Caco-2 (cell line): ENCODE results near the gene UBE2V1. TPM values are rescaled to one million over a fixed set of nuclear protein-coding genes. Genes with fewer than 3 reads are reported as not detected.

Source experiments
- BruUV-seq: library from RNA; stranded (reverse); fragments of 400-500 nt; replicated peaks from 2 replicates; lab custom pipeline; 2021; lab: Mats Ljungman, UMichigan
- CTCF ChIA-PET: fragments of 300-600 bp; sonication (Branson Sonifier 250); formaldehyde crosslinking; loops from one replicate; lab custom pipeline; 2022; ENCODE audit warnings: antibody characterized with exemption; lab: Charles Lee
- POLR2A ChIA-PET: fragments of 300-600 bp; sonication (Branson Sonifier 250); formaldehyde crosslinking; loops from one replicate; lab custom pipeline; 2022; ENCODE audit warnings: antibody characterized with exemption; lab: Charles Lee
- DNase-seq, 2 experiments: peaks; one replicate each; pipeline versions ENCODE4 v3.0.0 to v3.0.0-alpha.2; 2020 to 2022
- H3K27me3 ChIP-seq: replicated peaks from 2 replicates; pipeline ENCODE4 v1.6.0; 2011; ENCODE audit warnings: low read length; ENCODE audit not compliant: control insufficient read depth, insufficient read depth
- H3K36me3 ChIP-seq: 2 replicates; pipeline ENCODE4 v1.5.1; 2011; ENCODE audit warnings: low read length; ENCODE audit not compliant: control insufficient read depth, insufficient read depth
- H3K4me1 ChIP-seq: fragments of 250-450 bp; sonication (Bioruptor Pico); 2 replicates; pipeline ENCODE4 v1.5.1; 2020; ENCODE audit warnings: mild to moderate bottlenecking
- H3K4me3 ChIP-seq: 2 replicates; pipeline ENCODE4 v1.5.1; 2011; ENCODE audit warnings: low read depth, mild to moderate bottlenecking, control low read depth, low read length
- H3K9me3 ChIP-seq: fragments of 250-450 bp; sonication (Bioruptor Pico); 2 replicates; pipeline ENCODE4 v1.5.1; 2020; ENCODE audit warnings: mild to moderate bottlenecking, moderate library complexity
- H3K27ac Mint-ChIP-seq: one replicate; pipeline ENCODE4 v1.8.0; 2022; ENCODE audit warnings: mixed read lengths; ENCODE audit not compliant: unreplicated experiment
- H3K27me3 Mint-ChIP-seq: one replicate; pipeline ENCODE4 v1.8.0; 2022; ENCODE audit warnings: mixed read lengths; ENCODE audit not compliant: insufficient read depth, unreplicated experiment
- H3K36me3 Mint-ChIP-seq: one replicate; pipeline ENCODE4 v1.8.0; 2022; ENCODE audit warnings: mild to moderate bottlenecking, mixed read lengths; ENCODE audit not compliant: insufficient read depth, unreplicated experiment
- H3K4me1 Mint-ChIP-seq: one replicate; pipeline ENCODE4 v1.8.0; 2022; ENCODE audit warnings: low read depth, mixed read lengths; ENCODE audit not compliant: unreplicated experiment
- H3K4me3 Mint-ChIP-seq: one replicate; pipeline ENCODE4 v1.8.0; 2022; ENCODE audit warnings: mild to moderate bottlenecking, moderate library complexity, mixed read lengths; ENCODE audit not compliant: unreplicated experiment
- H3K9me3 Mint-ChIP-seq: one replicate; pipeline ENCODE4 v1.8.0; 2022; ENCODE audit warnings: mixed read lengths; ENCODE audit not compliant: unreplicated experiment
- intact Hi-C: fragments of 100-400 bp; cut with micrococcal nuclease; formaldehyde crosslinking; loops from one replicate; pipeline ENCODE4 v1.10.0; 2022; ENCODE audit not compliant: unreplicated experiment
- total RNA-seq: library from RNA; stranded (reverse); gene quantifications from 2 replicates; pipeline ENCODE4 v1.2.3, GENCODE V29; 2022
- TF ChIP-seq, protein P1 (sequence below), 2 experiments: fragments of 200-600 bp in 1 of 2; IDR thresholded peaks; 1 replicate in 1 of 2; 2 replicates in 1 of 2; pipeline versions ENCODE4 v1.5.1 to v1.8.0; 2011 to 2022; ENCODE audit warnings: antibody characterized with exemption in 1 of 2, control low read depth in 1 of 2, inconsistent platforms in 1 of 2, low read depth in 1 of 2, low read length in 1 of 2, mild to moderate bottlenecking in 1 of 2, moderate library complexity in 1 of 2; ENCODE audit not compliant: insufficient read depth in 1 of 2, severe bottlenecking in 1 of 2, unreplicated experiment in 1 of 2

The UBE2V1 gene
- total RNA-seq, 1 experiment from 2014 or later = 485 TPM

DNA sequence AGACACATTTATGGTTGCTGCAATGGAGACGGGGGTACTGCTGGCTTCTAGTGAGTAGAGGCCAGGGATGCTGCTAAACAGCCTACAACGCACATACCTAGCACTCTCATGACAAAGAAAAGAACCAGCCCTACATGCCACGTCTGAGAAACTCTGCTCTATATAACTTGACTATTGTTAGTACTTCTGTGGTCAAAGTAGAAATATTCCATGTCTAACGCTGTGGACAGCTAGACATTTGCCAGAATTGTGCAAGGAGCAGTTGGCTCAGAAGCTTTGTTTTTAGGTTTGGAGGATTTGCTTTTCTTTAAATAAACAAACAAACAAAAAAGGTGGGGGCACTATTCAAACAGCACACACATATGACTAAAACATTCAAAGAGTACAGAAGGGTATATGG, 20.5 kb downstream of the UBE2V1 start:
- Mint-ChIP-seq H3K9me3 (no peaks in the 10 kb centered on the region), H3K4me3 (no peak overlapping the region), H3K27ac (no peak overlapping the region), H3K4me1 (peaks cover 31% of the 10 kb centered on the region), H3K36me3 (peaks cover 92% of the 10 kb centered on the region), H3K27me3 (no peaks in the 10 kb centered on the region)
- intact Hi-C loops = no loop called here
- Histone ChIP-seq H3K4me3 (no peak overlapping the region), H3K9me3 (no peaks in the 10 kb centered on the region), H3K36me3 (peaks cover 7% of the 10 kb centered on the region), H3K4me1 (peaks cover 15% of the 10 kb centered on the region; the same call in 1 of the 2 replicates), H3K27me3 (no peaks in the 10 kb centered on the region)
- DNase-seq = peak in 1 of 2 experiments; percentile 26
- ChIA-PET POLR2A (no interaction called here), CTCF (interaction anchor here (0.5 to 1.2 kb wide), 5 partner anchors 21 to 116 kb away, joined by 4 to 7 read pairs (median 4); no protein-coding TSS in a partner anchor)
- TF ChIP-seq, protein P1, sequence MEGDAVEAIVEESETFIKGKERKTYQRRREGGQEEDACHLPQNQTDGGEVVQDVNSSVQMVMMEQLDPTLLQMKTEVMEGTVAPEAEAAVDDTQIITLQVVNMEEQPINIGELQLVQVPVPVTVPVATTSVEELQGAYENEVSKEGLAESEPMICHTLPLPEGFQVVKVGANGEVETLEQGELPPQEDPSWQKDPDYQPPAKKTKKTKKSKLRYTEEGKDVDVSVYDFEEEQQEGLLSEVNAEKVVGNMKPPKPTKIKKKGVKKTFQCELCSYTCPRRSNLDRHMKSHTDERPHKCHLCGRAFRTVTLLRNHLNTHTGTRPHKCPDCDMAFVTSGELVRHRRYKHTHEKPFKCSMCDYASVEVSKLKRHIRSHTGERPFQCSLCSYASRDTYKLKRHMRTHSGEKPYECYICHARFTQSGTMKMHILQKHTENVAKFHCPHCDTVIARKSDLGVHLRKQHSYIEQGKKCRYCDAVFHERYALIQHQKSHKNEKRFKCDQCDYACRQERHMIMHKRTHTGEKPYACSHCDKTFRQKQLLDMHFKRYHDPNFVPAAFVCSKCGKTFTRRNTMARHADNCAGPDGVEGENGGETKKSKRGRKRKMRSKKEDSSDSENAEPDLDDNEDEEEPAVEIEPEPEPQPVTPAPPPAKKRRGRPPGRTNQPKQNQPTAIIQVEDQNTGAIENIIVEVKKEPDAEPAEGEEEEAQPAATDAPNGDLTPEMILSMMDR (IDR thresholded peaks at IDR 0.05; ENCODE audit: insufficient read depth in 1 of 2, low read depth in 1 of 2, low read length in 1 of 2, severe bottlenecking in 1 of 2, unreplicated experiment in 1 of 2) = no peak
- TSS peak; percentile 5 for BruUV-seq

- no peak overlapping the region for H3K4me3 ChIP-seq
- Mint-ChIP-seq H3K4me1 (peaks cover 32% of the 10 kb centered on the region), H3K9me3 (no peaks in the 10 kb centered on the region), H3K36me3 (peaks cover 92% of the 10 kb centered on the region), H3K4me3 (no peak overlapping the region), H3K27ac (no peak overlapping the region), H3K27me3 (no peaks in the 10 kb centered on the region)
- no TSS peak for BruUV-seq
- H3K4me1 ChIP-seq = peaks cover 14% of the 10 kb centered on the region; the same call in 1 of the 2 replicates
- no peaks in the 10 kb centered on the region for H3K9me3 ChIP-seq
- H3K27me3 ChIP-seq = no peaks in the 10 kb centered on the region
- ChIA-PET POLR2A (no interaction called here), CTCF (no interaction called here)
- DNase-seq = no peak
- intact Hi-C loops = loop anchor here (5.0 kb wide), 1 partner anchor 112 kb away; no protein-coding TSS in a partner anchor
- H3K36me3 ChIP-seq = peaks cover 5% of the 10 kb centered on the region
- TF ChIP-seq, protein P1 (IDR thresholded peaks at IDR 0.05; ENCODE audit: insufficient read depth in 1 of 2, low read depth in 1 of 2, low read length in 1 of 2, severe bottlenecking in 1 of 2, unreplicated experiment in 1 of 2) = no peak
Measured at GRCh38 chr20:50089787-50090177, 23.2 kb downstream of the UBE2V1 start.

GRCh38 chr20:50089140-50089786, 23.7 kb downstream of the UBE2V1 start:
- H3K9me3 Mint-ChIP-seq = no peaks in the 10 kb centered on the region
- peak in 1 of 2 experiments; percentile 34 for DNase-seq
- POLR2A ChIA-PET = no interaction called here
- Histone ChIP-seq H3K4me3 (no peak overlapping the region), H3K4me1 (peaks cover 14% of the 10 kb centered on the region; the same call in 1 of the 2 replicates), H3K27me3 (no peaks in the 10 kb centered on the region), H3K36me3 (peaks cover 3% of the 10 kb centered on the region; the same call in 1 of the 2 replicates), H3K9me3 (no peaks in the 10 kb centered on the region)
- no peaks in the 10 kb centered on the region for H3K27me3 Mint-ChIP-seq
- no peak overlapping the region for H3K4me3 Mint-ChIP-seq
- BruUV-seq = no TSS peak
- H3K36me3 Mint-ChIP-seq = peaks cover 93% of the 10 kb centered on the region
- intact Hi-C loops = loop anchor here (5.0 kb wide), 1 partner anchor 112 kb away; no protein-coding TSS in a partner anchor
- H3K4me1 Mint-ChIP-seq = peaks cover 32% of the 10 kb centered on the region
- CTCF ChIA-PET = interaction anchor here (0.7 to 1.0 kb wide), 2 partner anchors 18 to 110 kb away, joined by 3 to 5 read pairs; no protein-coding TSS in a partner anchor
- TF ChIP-seq, protein P1 (IDR thresholded peaks at IDR 0.05; ENCODE audit: insufficient read depth in 1 of 2, low read depth in 1 of 2, low read length in 1 of 2, severe bottlenecking in 1 of 2, unreplicated experiment in 1 of 2) = no peak
- peak overlapping the region; percentile 11 for H3K27ac Mint-ChIP-seq
